Fibroblast of the conjunctiva (primary cell): ENCODE data around the gene TULP1.
"Not testable (repeated sequence)": the region's sequence is repeated elsewhere in the genome, so short reads cannot be mapped to it uniquely, and the experiment has no call there.

Experiments
- DNase-seq: peaks from one replicate; pipeline ENCODE4 v3.0.0-alpha.2; 2010; ENCODE audit warnings: low read depth

TULP1 gene

DNA sequence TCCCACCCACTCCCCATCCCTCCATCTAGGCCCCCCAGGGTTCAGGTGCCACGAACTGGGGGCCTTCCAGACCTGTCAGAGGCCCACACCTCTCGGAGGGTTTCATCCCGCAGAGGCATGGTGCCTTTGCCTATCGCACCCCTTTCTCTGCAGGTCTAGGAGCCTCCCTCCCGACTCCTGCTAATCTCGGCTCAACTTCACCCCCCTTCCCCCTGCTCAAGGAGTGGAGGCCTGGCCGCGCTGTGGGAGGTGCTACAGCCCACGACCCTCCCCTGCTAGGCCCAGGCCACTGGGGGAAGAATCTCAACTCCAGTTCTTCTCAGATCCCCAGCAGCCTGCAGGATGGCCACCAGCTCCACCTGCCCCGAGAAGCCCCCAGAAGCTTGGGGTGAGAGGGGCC lies at the start of gene TULP1:
TSS of gene TULP1 (minus strand) at position 157 of the 400 bp plus-strand sequence. CDS start at position 119, 38 bp downstream.
- DNase-seq: no peak

DNA sequence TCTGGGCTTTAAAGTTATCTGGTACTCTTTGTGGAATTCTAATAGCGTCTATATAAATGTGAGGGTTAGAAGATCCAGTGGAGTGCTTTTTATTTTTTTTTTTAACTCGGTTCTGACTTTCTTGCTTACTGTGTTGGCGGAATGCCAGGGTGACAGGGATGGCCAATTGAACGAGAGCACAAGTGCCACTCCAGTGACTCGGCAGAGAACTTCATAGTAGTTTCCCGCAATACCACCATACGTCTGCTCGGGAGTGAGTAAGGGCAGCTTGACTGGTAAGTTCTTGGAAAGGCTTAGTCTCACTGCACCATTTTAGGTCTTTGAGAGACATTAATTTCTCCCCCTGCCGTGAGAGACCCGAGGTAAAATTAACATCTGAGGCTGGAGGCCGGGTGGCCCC lies 49.4 kb upstream of the TULP1 start:
- no peak for DNase-seq

DNA sequence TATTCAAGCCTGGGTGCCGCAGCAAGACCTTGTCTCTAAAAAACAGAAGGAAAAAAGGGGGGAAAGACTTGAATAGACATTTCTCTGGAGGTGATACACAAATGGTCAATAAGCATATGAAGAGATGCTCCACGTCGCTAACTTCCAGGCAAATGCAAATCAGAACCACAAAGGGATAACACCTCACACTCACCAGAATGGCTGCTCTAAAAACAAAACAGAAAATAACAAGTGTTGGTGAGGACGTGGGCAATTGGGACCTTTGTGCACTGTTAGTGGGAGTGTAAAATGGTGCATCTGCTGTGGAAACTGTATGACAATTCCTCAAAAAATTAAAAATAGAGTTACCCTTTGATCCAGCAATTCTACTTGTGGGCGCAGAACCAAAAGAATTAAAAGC lies 48.4 kb upstream of the TULP1 start:
- DNase-seq: no peak

DNA sequence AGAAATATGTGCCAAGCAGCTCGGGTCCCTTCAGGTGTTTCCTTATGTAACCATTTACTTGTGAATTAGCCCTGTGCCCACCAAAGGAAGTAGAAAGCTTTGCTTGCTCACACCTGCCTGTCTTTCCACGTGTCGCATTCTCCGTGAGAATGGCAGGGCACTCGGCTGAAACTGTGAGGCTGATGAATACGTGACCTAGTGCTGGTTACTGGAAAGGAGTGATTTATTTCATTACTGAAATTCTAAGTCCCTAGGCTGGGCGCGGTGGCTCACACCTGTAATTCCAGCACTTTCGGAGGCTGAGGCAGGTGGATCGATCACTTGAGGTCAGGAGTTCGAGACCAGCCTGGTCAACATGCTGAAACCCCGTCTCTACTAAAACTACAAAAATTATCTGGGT lies 45.9 kb upstream of the TULP1 start:
- no peak for DNase-seq

DNA sequence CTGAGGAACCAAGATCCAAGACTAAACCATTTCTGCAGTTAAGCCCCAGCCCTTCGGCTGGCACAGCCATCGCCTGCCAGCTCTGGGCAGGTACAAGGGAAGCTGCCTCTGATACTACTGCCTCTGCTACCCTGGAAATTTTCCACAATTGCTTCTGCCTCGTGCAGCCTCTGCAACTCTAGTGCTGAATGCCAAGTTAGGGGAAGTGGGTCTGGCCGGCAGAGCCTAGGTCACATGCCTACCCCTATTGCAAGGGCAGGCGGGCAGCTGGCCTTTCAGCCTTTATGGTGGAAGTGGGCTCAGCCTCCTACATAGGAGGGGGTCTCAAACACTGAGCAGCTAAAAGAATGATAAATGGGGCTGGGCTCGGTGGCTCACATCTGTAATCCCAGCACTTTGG lies 44.5 kb upstream of the TULP1 start:
- DNase-seq: no peak

DNA sequence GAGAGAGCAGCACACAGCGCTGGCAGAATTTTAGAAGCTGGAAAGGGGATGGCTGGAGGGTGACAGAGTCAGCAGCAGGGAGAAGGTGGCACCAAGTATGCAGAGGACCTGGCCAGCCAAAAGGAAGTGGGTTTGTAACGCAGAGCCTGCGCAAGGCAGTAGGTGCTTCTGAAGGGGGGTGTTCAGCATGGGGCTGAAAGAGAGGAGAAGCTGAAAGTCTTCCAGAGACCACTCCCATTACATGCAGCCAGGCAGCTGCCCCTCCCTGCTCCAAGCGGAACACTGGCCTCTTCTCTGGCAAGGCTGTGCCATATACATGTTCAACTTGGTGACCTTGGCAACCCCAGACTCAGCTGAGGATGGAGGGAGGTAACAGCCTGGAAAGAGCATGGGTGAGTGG lies 42.1 kb upstream of the TULP1 start:
- no peak for DNase-seq

DNA sequence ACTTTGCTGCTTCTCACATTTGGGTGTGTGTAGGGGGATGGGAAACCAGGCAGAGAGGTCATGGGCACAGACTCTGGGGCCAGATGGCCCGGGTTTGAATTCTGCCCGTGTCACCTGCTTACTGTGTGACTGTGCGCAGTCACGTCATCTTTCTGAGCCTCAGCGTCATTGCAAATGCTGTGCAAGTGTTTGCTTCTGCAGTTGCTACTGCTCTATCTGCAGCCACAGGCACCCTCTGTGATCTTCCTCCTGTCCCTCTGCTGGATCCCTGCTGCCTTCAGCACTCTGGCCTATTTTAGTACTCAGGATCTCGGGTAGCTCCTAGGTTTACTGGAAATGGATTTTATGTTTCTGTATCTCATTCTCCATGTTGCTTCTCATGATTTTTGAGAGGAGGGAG lies 40.6 kb upstream of the TULP1 start:
- no peak for DNase-seq

DNA sequence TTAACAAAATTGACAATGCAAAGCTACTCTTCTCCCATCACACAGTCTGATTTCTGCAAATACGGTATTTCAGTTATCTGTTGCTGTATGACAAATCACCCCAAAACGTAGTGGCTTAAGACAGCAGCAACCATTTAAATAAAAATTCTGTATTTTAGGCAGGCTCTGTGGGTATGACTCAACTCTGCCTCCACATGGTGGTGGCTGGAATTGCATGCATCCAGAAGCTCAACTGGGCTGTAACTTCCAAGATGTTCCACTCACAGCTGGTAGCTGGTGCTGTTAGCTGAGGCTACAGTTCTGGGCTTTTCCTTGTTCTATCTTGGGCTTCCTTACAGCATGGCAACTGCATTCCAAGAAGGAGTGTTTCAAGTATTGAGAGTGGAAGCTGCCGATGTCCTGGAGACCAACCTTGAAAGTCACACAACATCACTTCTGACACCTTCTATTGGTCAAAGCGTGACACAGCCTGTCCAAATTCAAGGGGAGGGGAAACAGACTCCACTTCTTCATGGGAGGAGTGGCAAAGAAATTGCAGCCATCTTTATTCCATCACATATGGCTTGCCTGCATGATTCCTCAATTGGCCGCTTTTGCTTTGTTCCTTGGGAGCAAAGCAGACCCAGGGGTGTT lies 39.7 kb upstream of the TULP1 start:
- no peak for DNase-seq

DNA sequence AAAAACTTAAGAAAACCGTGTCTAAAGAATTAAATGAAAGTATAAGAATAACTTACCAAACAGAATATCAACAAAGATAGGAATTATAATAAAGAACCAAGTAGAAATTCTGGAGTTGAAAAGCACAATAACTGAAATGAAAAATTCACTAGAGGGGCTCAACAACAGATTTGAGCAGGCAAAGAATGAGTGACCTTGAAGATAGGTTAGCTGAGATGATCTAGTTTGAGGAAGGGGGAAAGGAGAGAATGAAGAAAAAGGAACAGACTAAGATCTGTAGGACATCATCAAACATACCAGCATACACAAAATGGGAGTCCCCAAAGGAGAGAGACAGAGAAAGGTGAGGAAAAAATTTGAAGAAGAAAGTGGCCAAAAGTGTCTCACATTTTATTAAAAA lies 37.7 kb upstream of the TULP1 start:
- DNase-seq: no peak

DNA sequence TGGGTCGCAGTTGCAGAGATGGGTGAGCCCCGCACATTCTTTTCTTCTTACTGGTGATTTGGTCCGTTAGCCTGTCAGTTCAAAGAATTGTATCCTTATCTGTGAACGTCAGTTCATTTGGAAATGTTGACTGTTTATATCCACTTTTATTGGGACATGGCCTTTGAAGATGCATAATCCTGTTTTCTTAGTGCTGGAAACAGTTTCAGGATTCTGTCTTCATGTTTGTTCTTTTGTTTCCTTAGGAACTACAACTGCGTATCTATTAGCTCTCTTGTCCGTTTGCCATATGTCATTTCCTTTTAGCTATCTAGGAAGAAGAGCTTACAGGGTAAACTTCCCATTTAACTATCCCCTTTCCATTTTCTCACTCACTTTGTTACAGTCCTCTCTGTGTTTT lies 35.0 kb upstream of the TULP1 start:
- DNase-seq: no peak

DNA sequence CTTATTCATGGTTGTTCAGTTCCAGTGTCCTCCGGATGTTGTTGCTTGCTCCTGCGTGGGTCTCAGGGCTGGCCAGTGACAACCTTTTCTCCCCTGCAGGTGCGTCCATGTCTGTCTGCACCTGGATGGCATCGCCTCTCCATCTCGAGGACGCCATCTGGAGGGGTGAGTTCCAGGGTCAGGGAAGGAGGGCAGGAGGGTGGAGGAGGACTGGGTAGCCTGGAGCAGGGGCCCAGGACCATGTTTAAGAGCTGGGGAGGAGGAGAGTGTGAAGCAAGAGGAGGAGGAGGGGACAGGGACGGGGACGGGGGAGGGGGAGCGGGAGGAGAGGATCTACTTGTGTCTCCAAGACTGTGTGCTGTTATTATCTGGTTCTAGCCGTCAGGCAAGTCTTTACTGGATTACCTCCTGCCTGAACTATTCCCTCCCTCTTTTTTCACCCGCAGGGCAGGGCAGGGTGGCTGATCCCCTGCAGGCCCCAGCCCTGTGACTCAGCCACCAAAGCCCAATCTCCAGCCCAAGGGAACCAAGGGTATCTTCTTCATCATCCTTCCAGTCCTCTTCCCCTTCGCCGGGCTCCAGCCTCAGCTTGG lies 32.2 kb upstream of the TULP1 start:
- DNase-seq: no peak

DNA sequence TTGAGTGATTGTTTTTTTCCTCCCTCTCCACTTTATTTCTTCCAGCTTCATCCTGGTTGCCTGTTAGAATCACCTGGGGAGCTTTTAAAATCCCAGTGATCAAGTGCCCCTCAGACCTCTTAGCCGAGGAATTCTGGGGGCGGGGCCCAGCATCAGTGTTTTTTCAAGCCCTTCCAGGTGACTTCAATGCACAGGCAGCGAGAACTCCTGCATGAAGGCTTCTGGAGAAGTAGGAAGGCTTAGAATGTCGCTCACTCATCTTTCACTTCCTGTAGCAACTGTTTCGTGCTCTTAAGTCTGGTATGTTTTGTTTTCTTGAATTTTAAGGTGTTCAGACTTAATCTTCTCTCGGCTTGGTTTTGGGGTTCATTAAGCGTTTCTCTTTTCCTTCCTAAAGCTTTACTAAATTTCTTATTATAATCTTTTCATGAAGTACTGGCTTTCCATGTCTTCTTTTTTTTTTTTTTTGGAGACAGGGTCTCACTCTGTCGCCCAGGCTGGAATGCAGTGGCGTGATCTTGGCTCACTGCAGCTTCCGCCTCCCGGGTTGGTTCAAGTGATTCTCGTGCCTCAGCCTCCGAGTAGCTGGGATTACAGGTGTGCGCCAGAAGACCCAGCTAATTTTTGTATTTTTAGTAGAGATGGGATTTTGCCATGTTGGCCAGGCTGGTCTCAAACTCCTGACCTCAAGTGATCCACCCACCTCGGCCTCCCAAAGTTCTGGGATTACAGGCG lies 30.9 kb upstream of the TULP1 start:
- DNase-seq: no peak

DNA sequence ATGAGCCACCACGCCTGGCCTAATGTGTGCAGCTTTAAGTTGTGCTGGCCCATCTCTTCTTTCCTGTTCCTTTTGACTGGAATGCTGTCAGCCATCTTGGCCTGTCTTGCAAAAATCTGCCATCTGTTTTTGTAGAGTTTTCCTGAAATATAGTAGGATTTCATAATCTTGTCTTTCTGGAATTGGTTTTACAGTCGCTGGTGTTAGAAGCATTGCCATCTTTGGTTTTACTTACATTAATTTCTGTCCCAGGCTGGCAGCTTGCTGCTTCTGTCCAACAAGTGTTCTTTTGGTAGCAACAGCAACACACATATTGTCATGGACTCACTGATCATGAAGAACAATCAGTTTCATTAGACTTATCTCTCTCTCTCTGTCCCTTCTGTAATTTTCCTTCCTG lies 29.1 kb upstream of the TULP1 start:
- no peak for DNase-seq

DNA sequence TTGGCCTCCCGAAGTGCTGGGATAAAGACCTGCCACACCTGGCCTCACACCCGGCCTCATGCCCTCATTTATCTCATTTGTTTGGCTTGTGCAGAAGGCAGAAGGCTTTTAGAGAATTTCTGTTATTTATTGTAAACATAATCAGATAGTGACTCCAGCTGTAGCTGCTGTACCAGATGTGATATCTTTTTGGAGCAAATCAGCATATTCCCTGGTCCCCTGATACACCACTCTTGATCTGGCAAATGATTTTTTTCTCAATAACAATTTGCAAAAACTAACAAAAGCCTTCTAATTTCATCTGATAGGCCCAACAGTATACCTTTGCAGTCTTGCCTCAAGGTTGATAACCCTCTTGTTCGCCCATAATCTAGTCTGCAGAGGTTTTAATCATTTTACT lies 26.5 kb upstream of the TULP1 start:
- DNase-seq: no peak

DNA sequence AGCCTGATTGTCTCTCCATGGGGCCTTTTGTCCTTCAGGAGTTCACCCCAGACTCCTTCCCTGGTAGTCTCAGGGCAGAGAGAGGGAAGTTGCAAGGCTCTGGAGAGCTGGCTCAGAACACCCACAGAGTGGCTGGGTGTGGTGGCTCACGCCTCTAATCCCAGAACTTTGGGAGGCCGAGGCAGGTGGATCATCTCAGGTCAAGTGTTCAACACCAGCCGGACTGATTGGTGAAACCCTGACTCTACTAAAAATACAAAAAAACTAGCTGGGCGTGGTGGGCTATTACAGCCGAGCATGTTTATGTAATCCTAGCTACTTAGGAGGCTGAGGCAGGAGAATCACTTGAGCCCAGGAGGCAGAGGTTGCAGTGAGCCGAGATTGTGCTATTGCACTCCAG lies 23.2 kb upstream of the TULP1 start:
- DNase-seq: not testable (repeated sequence)

DNA sequence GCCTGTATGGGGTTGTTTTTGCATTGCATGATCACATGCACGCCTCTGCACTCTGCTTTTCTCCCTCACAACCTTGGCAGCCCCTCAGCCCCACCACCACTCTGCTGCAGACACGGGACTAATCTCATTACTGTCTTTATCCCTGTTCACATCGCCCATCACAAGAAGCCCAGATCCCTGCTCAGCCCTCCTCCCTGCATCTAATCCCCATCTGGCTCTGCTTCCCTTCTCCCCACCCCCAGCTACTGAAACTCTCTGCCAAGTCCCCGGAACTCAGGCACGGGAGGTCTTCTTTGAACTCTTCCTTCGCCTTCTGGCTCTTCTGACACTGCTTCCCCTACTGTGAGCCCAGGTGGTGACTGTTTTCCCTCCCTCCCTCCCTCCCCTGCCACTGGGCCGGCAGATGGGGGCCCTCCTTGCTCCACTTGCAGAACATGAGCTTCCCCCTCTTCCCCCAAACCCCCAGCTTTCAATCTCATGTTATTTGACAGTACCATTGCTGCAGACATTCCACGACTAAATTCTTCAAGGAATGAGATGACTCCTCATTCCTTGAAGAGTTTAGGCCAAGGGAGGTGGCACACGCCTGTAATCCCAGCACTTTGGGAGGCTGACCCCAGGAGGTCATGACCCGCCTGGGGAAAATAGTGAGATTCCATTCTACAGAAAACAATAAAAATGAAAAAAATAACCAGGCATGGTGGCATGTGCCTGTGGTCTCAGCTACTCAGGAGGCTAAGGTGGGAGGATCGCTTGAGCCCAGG lies 21.9 kb upstream of the TULP1 start:
- peak; percentile 6 for DNase-seq

DNA sequence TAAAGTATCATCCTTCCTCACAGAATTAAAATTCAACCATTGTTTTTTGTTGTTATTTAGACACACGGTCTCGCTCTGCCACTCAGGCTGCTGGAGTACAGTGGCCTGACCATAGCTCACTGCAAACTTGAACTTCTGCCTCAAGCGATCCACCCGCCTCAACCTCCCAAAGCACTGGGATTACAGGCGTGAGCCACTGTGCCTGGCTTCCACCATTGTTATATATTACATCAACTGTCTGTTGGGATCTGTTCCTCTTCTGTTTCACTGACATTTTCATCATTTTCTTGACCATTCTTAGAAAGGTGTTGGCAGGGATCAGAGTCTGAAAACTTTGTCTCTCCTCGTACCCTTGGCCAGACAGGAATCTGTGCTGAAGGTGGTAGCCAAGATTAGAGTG lies 21.3 kb upstream of the TULP1 start:
- DNase-seq: no peak

DNA sequence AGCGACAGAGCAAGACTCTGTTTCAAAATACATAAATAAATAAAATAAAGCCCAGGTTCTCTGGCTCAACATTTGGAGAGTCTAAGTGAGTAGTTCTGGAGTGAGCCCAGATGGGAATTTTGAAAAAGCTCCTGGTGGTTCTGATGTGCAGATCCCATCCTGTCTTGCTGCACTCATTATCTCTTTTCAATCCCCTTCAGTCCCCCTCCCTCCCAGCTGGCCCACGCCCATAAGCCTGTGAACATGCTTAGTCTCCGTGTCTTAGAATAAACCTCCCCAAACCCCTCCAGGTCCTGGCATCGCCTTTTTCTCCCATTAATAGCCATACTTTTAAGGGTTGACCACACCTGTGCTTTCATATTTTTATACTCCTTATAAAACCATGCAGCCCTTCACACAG lies 19.4 kb upstream of the TULP1 start:
- DNase-seq: no peak

DNA sequence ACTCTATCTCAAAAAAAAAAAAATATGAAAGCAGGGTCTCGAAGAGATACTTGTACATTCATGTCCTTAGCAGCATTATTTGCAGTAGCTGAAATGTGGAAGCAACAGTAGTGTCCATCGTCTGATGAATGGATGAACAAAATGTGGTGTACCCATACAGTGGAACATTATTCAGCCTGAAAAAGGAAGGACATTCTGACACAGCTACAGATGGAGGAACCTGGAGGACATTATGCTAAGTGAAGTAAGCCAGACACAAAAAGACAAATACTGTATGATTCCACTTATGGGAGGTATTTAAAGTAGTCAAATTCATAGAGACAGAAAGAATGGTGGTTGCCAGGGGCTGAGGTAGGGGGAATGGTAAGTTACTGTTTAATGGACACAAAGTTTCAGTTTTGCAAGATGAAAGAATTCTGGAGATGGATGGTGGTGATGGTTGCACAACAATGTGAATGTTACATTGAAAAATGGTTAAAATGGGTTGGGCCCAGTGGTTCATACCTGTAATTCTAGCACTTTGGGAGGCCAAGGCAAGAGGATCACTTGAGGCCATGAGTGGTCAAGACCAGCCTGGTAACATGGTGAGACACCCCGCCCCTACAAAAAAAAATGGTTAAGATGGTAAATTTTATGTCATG lies 11.8 kb upstream of the TULP1 start:
- DNase-seq: no peak

DNA sequence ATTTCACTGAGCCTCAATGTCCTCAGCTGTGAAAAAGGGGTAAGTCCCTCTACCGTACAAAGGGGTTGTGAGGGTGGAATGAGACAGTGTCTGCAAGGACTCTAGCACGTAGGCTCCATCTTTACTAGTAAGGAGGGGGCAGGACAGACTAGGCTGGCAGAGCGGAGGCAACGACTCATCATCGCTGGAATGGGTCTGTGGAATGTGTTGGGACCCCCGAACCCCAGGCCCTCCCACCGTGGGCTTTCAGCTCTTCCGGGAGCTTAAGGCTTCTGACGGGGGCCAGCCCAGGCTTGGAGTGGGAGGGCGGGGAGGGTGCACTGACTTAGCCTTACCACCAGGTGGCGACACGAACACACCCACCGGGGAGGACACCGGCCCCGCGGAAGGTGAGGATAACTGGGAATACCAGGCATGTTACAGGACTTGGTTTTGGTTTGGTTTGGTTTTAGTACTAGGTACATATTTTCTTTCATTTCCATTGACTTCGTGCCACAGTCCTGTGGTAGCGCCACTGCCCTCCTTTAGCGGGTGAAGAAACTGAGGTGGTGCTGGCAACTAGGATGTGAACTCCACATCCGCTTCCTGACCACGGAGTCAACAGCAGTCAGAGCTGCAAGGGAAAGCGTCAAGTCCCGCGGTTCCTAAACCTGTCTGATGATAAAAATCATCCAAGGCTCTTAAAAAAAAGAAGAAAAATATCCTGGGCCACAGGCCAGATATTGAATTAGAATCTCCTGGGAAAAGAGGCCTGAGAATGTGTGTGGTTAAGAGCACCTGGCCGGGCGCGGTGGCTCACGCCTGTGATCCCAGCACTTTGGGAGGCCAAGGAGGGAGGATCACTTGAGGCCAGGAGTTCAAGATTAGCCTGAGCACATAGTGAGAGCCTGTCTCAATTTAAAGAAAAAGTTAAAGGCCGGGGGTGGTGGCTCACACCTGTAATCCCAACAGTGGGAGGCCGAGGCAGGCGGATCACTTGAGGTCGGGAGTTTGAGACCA lies 10.3 kb upstream of the TULP1 start:
- DNase-seq: peak; percentile 42

DNA sequence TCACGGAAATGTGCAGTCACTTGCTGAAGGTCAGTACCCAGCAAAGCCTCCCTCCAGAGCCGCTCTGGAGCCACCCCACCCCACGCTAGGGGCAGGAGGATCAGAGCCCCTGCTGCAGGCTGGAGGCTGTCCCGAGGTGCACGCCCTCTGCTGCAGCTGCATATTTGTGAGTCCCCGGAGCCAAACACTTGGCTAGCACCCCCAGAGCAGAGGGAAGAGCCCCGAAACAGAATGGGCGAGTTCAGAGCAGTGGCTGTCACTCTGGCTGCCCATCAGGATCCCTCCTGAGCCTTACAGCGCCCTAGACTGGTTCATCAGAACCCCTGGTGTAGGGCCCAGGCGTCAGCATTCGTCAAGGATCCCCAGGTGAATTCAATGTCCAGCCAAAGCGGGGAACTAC lies 9.5 kb upstream of the TULP1 start:
- no peak for DNase-seq
